Sigmoid colon (tissue), 7 donors: ENCODE data around the gene GRAMD1A. TPM values are rescaled to one million over a fixed set of nuclear protein-coding genes. Genes with fewer than 3 reads are reported as not detected.
A peak's percentile ranks its signal among the peaks of the same experiment; 100 is the strongest.
"Not testable (repeated sequence)": the region's sequence is repeated elsewhere in the genome, so short reads cannot be mapped to it uniquely, and the experiment has no call there.

Experiments
- DNase-seq: peaks from one replicate; pipeline ENCODE4 v3.0.0-alpha.2; 2019
- H3K27ac ChIP-seq, 4 donors: fragments of 200-600 bp; sonication (generic); one replicate each; pipeline ENCODE4 v1.5.1; 2016 to 2019; ENCODE audit warnings: mild to moderate bottlenecking in 1 of 4
- H3K27me3 ChIP-seq, 3 donors: fragments of 200-600 bp; sonication (generic); one replicate each; pipeline ENCODE4 v1.5.1; 2019; ENCODE audit warnings: mild to moderate bottlenecking in 1 of 3
- H3K36me3 ChIP-seq, 4 donors: fragments of 200-600 bp; sonication (generic); one replicate each; pipeline ENCODE4 v1.5.1; 2016 to 2019
- H3K4me1 ChIP-seq, 4 donors: fragments of 200-600 bp; sonication (generic); one replicate each; pipeline ENCODE4 v1.5.1; 2017 to 2019
- H3K4me3 ChIP-seq, 4 donors: fragments of 200-600 bp; sonication (generic); one replicate each; pipeline ENCODE4 v1.5.1; 2017 to 2019; ENCODE audit warnings: mild to moderate bottlenecking in 2 of 4, moderate library complexity in 1 of 4
- H3K9me3 ChIP-seq, 4 donors: fragments of 200-600 bp in 3 of 4; sonication (generic) in 3 of 4; one replicate each; pipeline versions ENCODE4 v1.5.1 to v1.6.1; 2013 to 2019
- CTCF ChIP-seq, 4 experiments: fragments of 450-650 bp in 3 of 4; fragments of 200-600 bp in 1 of 4; IDR thresholded peaks; one replicate each; pipeline ENCODE4 v1.5.1; 2016 to 2019; ENCODE audit warnings: antibody characterized with exemption in 4 of 4, mild to moderate bottlenecking in 3 of 4, moderate library complexity in 2 of 4
- EP300 ChIP-seq, 4 donors: sonication (generic); formaldehyde crosslinking; IDR thresholded peaks; one replicate each; pipeline ENCODE4 v1.6.1; 2017; ENCODE audit warnings: antibody characterized with exemption in 4 of 4
- POLR2A ChIP-seq, 2 donors: fragments of 450-650 bp; IDR thresholded peaks; one replicate each; pipeline ENCODE4 v1.6.1; 2016; ENCODE audit warnings: antibody characterized with exemption in 2 of 2, mild to moderate bottlenecking in 2 of 2, moderate library complexity in 2 of 2
- POLR2AphosphoS5 ChIP-seq, 4 donors: sonication (generic); formaldehyde crosslinking; IDR thresholded peaks; one replicate each; pipeline ENCODE4 v1.6.1; 2017; ENCODE audit warnings: antibody characterized with exemption in 4 of 4
- WGBS, 2 donors: extraction: QIAGEN DNeasy Blood & Tissue Kit; methylation state at CpG; one replicate each; pipeline ENCODE4 v1.1.7; 2013; 5-methylcytosine and 5-hydroxymethylcytosine counted together
- intact Hi-C: fragments of 100-400 bp; cut with DNase I; formaldehyde crosslinking; loops from one replicate; pipeline ENCODE4 v1.15.1; 2023
- polyA plus RNA-seq, 3 donors: library from polyadenylated mRNA; stranded (reverse); fragments of 200-250 nt; gene quantifications; one replicate each; pipeline ENCODE4 v1.2.3, GENCODE V29; 2013
- total RNA-seq, 4 donors: library from RNA; depleted of rRNA; stranded (reverse); fragments of >200 nt; gene quantifications; one replicate each; pipeline ENCODE4 v1.1.0, GENCODE V29; 2016
- donor health status: healthy with polysubstance abuse.
- donor health status: Bipolar disorder and iron deficiency.
- donor health status: healthy.

The GRAMD1A gene
- total and polyA plus RNA-seq, 7 donors, result 5.1 to 58.9 (median 30.3) TPM

- H3K9me3 ChIP-seq, result no peaks in the 10 kb centered on the region
- no peak overlapping the region for H3K4me3 ChIP-seq
- H3K27ac ChIP-seq, result peak overlapping the region in 3 of 4 donors; percentile 12 to 37 (median 18)
- no peak for TF ChIP-seq EP300 (IDR thresholded peaks at IDR 0.05)
- no peak for TF ChIP-seq CTCF (IDR thresholded peaks at IDR 0.05)
- TF ChIP-seq POLR2AphosphoS5 (IDR thresholded peaks at IDR 0.05), result no peak
- TF ChIP-seq POLR2A (IDR thresholded peaks at IDR 0.05), result no peak
- no peak for DNase-seq
- H3K4me1 ChIP-seq, result peaks cover 0 to 31% (median 20%) of the 10 kb centered on the region in 4 donors
- intact Hi-C loops, result no loop called here
- H3K27me3 ChIP-seq, result no peaks in the 10 kb centered on the region
- WGBS, 2 donors, result 16 to 76% methylated on average over 5 of the region's 5 CpGs
- H3K36me3 ChIP-seq, result peaks cover 6 to 41% (median 21%) of the 10 kb centered on the region in 4 donors
Observed at GRCh38 chr19:35006999-35007365, 6.9 kb downstream of the GRAMD1A start.

- not testable (repeated sequence) for H3K27ac ChIP-seq
- WGBS, 2 donors, result 94 to 96% methylated on average over 8 of the region's 8 CpGs
Observed at GRCh38 chr19:35007427-35007826, 7.3 kb downstream of the GRAMD1A start.

GRCh38 chr19:35008891-35009341 is 8.8 kb downstream of the GRAMD1A start:
- TF ChIP-seq EP300 (IDR thresholded peaks at IDR 0.05) (peak in 1 of 4 donors; percentile 58), POLR2AphosphoS5 (IDR thresholded peaks at IDR 0.05) (peak in 2 of 4 donors; percentile 13 to 29), POLR2A (IDR thresholded peaks at IDR 0.05) (no peak), CTCF (IDR thresholded peaks at IDR 0.05) (no peak)
- 83 to 87% methylated on average over 12 of the region's 12 CpGs for WGBS, 2 donors
- H3K4me3 ChIP-seq, result no peak overlapping the region
- no peaks in the 10 kb centered on the region for H3K27me3 ChIP-seq
- H3K27ac ChIP-seq, result peak overlapping the region in 3 of 4 donors; percentile 6 to 53 (median 25)
- peaks cover 8 to 49% (median 21%) of the 10 kb centered on the region in 4 donors for H3K36me3 ChIP-seq
- peaks cover 0 to 26% (median 16%) of the 10 kb centered on the region in 4 donors for H3K4me1 ChIP-seq
- peak; percentile 65 for DNase-seq
- intact Hi-C loops, result no loop called here
- H3K9me3 ChIP-seq, result no peaks in the 10 kb centered on the region

More at GRCh38 chr19:35007427-35007826, 7.3 kb downstream of the GRAMD1A start:
- Histone ChIP-seq H3K4me1 (peaks cover 0 to 28% (median 19%) of the 10 kb centered on the region in 4 donors), H3K36me3 (peaks cover 6 to 45% (median 21%) of the 10 kb centered on the region in 4 donors)
- DNase-seq, H3K27me3 ChIP-seq, intact Hi-C loops, H3K4me3 ChIP-seq, H3K9me3 ChIP-seq: not testable (repeated sequence)

- Histone ChIP-seq H3K9me3 (no peaks in the 10 kb centered on the region), H3K27ac (peak overlapping the region in 2 of 4 donors; percentile 1 to 53), H3K36me3 (peaks cover 13 to 57% (median 24%) of the 10 kb centered on the region in 4 donors), H3K27me3 (no peaks in the 10 kb centered on the region), H3K4me1 (peaks cover 0 to 18% (median 12%) of the 10 kb centered on the region in 4 donors), H3K4me3 (no peak overlapping the region)
- DNase-seq, result peak; percentile 59
- intact Hi-C loops, result no loop called here
- TF ChIP-seq POLR2AphosphoS5 (IDR thresholded peaks at IDR 0.05) (no peak), EP300 (IDR thresholded peaks at IDR 0.05) (no peak), POLR2A (IDR thresholded peaks at IDR 0.05) (no peak), CTCF (IDR thresholded peaks at IDR 0.05) (no peak)
- 86 to 91% methylated on average over 36 of the region's 36 CpGs for WGBS, 2 donors
Observed at GRCh38 chr19:35009424-35010415, 9.6 kb downstream of the GRAMD1A start.

GRCh38 chr19:35011091-35011689 is 11.1 kb downstream of the GRAMD1A start:
- H3K27ac ChIP-seq, result no peak overlapping the region
- WGBS, 2 donors, result 75 to 82% methylated on average over 13 of the region's 13 CpGs
- intact Hi-C loops, result no loop called here
- DNase-seq, result peak; percentile 65
- peaks cover 0 to 18% (median 12%) of the 10 kb centered on the region in 4 donors for H3K4me1 ChIP-seq
- no peaks in the 10 kb centered on the region for H3K9me3 ChIP-seq
- no peak overlapping the region for H3K4me3 ChIP-seq
- H3K36me3 ChIP-seq, result peaks cover 13 to 62% (median 35%) of the 10 kb centered on the region in 4 donors
- no peaks in the 10 kb centered on the region for H3K27me3 ChIP-seq
- TF ChIP-seq CTCF (IDR thresholded peaks at IDR 0.05) (no peak), POLR2AphosphoS5 (IDR thresholded peaks at IDR 0.05) (no peak), POLR2A (IDR thresholded peaks at IDR 0.05) (no peak), EP300 (IDR thresholded peaks at IDR 0.05) (no peak)
